GM12872 (cell line): Measurements from ENCODE around the gene TSPAN32.

Experiments
- CTCF ChIP-seq: IDR thresholded peaks from 3 replicates; pipeline ENCODE4 v1.5.1; 2011; ENCODE audit warnings: low read depth, mild to moderate bottlenecking, low read length, moderate library complexity; ENCODE audit not compliant: insufficient read depth

TSPAN32 gene

GRCh38 chr11:2317354-2318050 lies 15.7 kb downstream of the TSPAN32 start:
- no peak for TF ChIP-seq CTCF

GRCh38 chr11:2318123-2318522 lies 16.3 kb downstream of the TSPAN32 start:
- TF ChIP-seq CTCF, result no peak

GRCh38 chr11:2318707-2319106 lies 16.9 kb downstream of the TSPAN32 start:
- TF ChIP-seq CTCF, result no peak

- no peak for TF ChIP-seq CTCF
Observed at GRCh38 chr11:2319791-2320472, 18.1 kb downstream of the TSPAN32 start.

GRCh38 chr11:2320568-2321310 lies 18.9 kb downstream of the TSPAN32 start:
- TF ChIP-seq CTCF, result no peak

- TF ChIP-seq CTCF, result no peak
Observed at GRCh38 chr11:2321311-2321683, 19.5 kb downstream of the TSPAN32 start.

- TF ChIP-seq CTCF, result no peak
Observed at GRCh38 chr11:2325123-2325522, 23.3 kb downstream of the TSPAN32 start.
